ENCODE measurements around the gene TMSB10.

GRCh38 chr2:84885111-84885510 is 20.3 kb upstream of the TMSB10 start:
- TF ChIP-seq CTCF (IDR thresholded peaks at IDR 0.05) (no peak), ZFX (IDR thresholded peaks at IDR 0.05; ENCODE audit: borderline replicate concordance) (no peak)
